Measurements from ENCODE around the gene HSPA9.

Gene HSPA9

DNA sequence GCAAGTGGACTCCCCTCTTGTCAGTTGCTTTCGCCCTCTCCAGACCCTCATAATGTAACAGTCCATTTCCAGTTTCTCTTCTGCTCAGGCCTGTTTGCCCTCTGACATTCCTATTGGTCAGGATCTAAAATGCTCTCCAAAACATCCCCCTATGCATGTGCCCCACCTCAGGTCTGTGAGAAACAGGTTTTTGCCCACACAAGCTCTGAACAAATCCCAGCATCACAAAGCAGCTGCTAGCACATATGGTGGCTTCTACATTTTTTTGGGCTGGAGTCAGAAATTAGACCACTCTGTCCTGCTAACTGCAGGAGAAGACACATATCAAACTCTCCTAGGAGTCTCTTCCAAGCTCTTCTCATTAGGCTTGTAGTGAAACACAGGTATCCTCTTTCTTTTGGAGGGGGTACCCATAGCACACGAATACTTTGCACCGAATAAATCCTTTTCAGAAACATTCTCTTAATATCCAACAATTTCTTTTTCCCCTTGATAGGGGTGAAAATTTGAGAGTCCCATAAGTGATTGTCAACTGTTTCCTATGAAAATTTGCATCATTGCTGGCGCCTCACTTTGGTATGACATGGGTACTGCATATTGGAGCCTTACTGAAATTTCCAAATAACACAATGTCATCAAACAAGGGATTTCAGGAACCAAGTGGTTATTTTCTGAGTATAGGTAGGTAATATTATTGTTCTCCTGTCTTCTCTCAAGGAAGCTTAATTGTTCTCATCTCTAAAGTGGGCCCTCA lies 19.3 kb upstream of the HSPA9 start:
- no peak for DNase-seq

DNA sequence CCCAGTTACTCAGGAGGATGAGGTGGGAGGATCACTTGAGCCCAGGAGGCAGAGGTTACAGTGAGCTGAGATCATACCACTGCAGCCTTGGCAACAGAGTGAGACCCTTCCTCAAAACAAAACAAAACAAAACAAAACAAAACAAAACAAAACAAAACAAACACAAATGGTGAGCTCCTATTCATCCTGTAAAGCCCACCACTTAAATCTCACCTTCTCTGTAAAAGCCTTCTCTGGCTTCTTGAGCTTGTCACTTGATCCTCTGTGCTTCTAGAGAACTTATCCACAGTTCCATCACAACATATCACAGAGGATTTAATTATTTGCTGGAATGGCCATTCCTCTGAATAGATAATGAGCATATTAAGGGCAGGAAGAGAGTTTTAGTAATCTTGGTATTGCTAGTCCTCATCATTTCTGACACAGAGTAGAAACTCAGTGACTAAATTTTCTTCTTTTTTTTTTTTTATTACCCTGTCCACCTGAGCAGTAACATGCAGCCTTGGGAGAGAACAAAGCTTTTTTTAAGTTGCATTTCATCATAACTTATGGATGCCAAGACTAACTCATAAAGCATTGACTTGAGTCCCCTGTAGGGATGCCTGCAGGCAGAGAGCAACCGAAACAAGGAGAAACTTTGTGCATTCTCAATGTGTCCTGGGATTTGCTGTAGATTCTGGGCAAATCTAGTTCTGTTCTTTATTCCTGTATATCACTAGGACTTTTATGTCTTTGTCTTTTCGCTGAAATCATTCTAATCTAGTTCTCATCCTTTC lies 13.0 kb upstream of the HSPA9 start:
- DNase-seq, result no peak

DNA sequence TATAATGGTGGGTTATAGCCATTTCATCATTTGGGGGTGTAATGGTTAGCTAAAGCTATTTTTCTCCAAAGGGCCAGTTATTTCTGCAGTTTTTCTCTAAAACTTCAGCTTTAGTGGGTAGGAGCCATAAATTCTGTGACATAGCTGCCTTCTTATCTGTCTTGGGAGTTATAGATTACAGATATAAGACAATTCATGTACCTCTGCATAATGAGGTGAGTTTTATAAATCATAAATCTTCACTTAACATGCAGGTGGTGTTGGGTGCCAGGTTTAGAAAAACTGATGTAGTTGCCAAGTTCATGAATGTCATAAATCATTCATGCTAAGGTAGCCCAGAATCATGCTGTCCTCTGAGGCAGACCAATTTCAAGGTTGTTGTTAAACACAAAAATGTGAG lies 10.0 kb upstream of the HSPA9 start:
- DNase-seq, result no peak

DNA sequence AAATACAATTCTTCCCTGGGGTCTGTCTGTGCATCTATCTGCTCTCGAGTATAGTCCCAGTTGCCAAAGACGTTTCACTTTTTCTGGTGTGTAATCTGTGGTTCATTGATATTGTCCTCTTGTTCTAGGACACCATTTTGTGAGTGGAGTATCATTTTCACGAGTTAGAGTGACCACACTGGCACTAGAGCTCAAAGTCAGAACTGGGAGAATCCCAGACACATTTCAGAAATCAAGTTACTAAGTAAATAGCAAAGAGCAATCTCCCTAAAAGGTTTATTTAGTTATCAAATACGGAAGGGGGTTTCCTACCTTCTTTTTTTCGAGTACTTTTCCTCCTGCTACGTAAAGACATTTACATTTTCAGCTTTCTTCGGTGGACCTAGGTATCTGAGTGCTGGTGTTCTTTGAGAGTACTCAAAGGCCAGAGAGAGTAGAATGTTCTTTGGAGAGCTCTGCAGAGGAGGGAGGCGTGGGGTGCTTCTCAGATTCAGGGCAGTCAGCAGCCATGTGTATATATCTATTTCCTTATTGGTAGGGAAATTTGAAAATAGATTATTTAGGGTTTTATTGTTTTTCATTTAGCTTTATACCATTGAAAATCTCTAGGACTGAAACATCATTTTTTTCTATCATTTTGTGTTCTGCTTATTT lies 8.9 kb upstream of the HSPA9 start:
- no peak for DNase-seq

DNA sequence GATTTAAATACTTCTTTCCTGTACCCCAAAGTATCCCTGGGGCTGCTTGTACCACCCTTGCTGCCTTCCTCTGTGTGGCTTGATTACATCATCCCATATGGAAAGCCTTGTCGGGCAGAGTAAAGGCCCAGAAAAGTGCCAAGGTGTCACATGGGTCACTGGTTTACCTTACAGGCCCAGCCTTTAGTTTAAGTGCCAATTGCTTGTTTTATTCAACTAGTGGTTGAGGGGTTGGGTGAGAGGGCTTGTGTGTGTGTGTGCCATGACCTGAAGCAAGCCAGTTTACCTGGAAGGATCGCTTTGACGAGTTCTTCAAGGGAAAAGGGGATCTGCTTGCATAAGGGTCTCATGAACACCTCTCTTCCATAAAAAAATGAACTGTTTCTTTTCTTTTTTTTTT lies 7.8 kb upstream of the HSPA9 start:
- DNase-seq, result no peak

DNA sequence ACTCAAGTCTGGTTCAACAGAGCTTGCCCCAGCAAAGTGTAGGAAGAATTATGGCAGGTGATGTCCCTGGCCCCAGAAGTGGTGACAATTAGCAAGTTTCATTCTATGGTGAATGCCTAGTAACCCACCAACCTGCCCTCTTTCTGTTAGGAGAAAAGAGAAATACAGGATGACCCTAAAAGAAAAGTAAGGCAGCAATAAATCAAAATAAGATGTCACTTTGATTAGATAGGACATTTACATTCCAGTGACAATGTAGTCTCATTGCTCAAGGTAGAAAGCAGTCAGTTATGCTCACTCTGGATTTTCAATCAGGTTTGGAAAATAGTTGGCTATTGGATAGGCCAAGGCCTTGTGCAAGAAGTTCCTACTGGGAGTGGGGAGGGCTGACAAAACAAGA lies 5.6 kb upstream of the HSPA9 start:
- no peak for DNase-seq

DNA sequence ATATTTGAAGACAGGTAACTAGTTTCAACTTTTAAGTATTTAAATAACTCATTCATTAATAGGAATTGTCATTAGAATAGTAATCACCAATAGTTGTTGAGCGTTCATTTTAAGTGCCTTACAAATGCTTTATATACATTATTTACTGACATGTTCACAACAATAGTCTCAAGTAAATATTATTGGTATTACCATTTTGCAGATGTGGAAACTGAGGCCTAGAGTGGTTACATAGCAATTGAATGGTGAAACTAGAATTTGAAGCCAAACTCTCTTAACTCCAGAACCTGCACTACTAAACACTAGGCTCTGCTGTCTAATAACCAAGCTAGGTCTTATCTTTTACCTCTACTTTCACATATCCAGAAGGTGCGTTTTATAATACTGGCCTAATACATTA lies 4.8 kb upstream of the HSPA9 start:
- DNase-seq, result no peak

DNA sequence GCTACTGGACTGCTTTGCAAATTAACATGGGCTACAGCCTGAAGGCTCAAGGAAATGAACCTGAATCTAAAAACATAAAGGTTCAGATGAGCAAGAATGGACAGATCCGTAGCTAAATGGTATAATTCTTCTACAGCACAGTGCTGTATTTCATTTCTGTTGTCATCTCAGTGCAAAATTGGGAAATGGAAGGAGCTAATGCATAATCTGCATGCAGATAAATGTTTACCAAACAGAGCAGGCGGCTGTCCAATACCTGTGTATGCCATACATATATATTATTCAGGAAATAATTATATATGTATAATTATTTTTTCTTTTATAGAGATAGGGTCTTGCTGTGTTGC lies 4.3 kb upstream of the HSPA9 start:
- DNase-seq, result no peak

DNA sequence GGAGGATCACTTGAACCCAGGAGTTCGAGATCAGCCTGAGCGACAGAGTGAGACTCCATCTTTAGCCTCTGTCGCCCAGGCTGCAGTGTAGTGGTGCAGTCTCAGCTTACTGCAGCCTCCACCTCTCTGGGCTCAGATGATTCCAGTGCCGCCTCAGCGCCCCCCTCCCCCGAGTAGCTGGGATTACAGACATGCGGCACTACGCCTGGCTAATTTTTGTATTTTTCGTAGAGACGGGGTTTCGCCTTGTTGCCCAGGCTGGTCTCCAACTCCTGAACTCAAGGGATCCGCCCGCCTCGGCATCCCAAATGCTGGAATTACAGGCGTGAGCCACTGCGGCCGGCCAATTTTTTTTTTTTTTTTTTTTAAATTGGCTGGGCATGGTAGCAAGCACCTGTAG lies 2.3 kb upstream of the HSPA9 start:
- no peak for DNase-seq

DNA sequence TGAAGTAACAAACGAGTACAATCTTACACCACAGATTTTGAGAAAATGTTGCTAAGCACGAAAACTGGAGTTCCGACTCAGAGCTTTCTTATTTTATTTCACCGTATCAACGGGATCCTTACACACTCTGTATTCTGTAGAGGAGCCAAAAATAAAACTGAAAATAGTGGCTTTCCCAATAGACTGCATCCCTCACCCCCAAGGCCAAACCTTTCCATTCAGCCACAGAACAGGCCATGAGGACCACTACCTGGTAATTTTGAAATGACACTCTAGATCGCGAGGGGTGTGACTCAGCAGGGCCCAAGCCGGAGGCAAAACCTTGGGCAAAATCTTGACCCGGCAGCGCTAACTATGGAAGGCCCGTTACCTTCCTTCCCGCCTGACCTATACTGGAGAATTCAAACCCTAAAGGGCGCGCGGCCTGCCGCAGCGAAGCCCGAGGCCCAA lies 432 bp downstream of the HSPA9 start:
- no peak for DNase-seq

DNA sequence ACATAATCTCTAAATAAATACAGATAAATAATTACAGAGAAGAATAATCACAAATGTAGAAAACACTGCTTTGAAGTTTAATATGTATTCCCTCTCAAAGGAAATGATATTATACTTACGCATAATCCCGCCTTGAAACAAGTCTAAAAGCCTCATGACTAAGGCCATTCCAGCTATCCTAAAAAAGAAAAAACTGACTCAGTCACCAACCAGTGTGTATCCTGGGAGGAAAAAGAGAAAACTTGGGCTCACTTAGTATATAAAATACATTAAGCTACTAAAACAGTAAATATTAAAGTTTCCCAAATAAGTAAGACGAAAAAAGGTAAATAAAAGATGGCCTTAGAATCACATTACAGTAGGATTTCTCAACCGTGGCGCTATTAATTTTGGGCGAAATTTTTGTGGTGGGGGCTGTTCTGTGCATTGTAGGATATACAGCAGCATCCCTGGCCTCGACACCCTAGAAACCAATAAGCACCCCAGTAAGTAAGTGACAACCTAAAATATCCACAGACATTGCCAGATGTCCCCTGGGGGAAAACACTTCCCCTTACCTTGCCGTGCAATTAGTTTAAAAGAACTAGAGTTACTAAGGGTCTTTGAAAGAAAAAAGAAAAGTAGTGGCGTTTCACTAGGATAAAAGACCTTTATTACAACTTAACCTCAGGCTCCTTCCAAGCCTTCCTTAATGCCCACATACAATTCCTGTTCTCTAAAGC lies 1.1 kb downstream of the HSPA9 start:
- no peak for DNase-seq

DNA sequence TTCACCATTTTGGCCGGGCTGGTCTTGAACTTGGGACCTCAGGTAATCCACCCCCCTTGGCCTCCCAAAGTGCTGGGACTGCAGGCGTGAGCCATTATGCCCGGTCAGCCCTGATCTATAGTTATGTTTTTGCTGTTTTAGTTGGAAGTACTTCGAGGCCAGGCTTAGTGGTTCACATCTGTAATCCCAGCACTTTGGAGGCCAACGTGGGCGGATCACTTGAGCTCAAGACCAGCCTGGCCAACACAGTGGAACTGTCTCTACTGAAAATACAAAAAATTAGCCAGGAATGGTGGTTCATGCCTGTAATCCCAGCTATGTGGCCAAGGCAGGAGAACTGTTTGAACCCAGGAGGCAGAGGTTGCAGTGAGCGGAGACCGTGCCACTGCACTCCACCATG lies 2.0 kb downstream of the HSPA9 start:
- DNase-seq, result no peak

DNA sequence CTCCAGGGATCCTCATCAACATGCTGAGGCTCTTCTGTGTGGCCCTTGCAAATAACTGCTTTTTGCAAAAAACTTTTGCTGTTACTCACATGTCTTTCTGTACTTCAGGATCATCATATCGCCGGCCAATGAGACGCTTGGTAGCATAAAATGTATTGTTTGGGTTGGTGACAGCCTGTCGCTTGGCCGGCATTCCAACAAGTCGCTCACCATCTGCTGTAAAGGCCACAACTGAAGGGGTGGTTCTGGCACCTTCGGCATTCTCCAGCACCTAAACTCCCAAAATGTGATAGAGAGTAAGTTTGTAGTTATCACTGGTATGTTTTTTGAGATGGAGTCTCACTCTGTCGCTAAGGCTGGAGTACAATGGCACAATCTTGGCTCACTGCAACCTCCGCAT lies 4.3 kb downstream of the HSPA9 start:
- no peak for DNase-seq

DNA sequence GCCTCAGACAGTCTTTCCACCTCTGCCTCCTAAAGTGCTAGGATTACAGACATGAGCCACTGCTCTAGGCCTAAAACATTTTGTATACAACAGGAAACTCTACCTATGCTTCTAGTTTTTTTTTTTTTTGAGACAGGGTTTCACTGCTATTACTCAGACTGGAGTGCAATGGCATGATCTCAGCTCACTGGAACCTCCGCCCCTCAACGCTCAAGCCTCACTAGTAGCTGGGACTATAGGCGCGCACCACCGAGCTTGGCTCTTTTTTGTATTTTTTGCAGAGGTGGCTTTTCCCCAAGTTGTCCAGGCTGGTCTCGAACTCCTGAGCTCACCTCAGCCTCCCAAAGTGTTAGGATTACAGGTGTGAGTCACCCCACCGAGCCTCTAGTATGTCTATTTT lies 5.4 kb downstream of the HSPA9 start:
- no peak for DNase-seq

DNA sequence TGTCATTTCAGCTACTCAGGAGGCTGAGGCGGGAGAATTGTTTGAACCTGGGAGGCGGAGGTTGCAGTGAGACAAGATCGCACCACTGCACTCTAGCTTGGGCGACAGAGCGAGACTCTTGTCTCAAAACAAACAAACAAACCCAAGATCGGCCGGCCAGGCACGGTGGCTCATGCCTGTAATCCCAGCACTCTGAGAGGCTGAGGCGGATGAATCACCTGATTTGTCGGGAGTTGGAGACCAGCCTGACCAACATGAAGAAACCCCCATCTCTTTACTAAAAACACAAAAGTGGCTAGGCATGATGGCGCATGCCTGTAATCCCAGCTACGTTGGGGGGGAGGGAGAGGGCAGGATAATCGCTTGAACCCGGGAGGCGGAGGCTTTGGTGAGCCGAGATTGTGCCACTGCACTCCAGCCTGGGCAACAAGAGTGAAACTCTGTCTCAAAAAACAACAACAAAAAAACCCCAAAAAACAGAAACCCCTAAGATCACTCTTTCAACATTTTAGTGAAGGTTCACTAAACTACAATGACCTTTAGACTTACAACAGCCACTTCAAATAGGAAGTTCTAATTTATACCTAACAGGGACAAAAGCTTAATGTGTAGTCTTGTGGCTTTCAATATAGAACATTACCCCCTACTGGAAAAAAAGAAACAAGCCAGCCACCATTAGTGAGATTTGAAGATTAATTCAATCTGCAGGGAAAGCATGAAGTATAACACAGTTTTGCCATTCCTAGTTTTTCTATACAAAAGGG lies 7.0 kb downstream of the HSPA9 start:
- DNase-seq, result no peak

DNA sequence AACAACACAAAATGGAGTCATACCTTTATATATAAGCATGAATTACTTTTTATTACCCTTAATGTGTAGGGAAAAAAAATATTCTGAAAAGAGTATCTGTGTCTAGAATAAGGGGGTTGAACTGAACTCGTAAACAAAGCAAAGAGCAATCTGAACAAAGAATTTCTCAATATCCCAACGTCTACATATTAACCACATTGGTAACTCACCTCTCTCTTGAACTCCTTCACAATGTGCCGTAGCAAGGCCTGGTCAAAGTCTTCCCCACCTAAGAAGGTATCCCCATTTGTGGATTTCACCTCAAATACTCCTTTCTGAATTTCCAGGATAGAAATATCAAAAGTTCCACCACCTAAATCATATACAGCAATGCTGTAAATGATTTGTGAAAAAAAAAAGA lies 8.4 kb downstream of the HSPA9 start:
- no peak for DNase-seq

DNA sequence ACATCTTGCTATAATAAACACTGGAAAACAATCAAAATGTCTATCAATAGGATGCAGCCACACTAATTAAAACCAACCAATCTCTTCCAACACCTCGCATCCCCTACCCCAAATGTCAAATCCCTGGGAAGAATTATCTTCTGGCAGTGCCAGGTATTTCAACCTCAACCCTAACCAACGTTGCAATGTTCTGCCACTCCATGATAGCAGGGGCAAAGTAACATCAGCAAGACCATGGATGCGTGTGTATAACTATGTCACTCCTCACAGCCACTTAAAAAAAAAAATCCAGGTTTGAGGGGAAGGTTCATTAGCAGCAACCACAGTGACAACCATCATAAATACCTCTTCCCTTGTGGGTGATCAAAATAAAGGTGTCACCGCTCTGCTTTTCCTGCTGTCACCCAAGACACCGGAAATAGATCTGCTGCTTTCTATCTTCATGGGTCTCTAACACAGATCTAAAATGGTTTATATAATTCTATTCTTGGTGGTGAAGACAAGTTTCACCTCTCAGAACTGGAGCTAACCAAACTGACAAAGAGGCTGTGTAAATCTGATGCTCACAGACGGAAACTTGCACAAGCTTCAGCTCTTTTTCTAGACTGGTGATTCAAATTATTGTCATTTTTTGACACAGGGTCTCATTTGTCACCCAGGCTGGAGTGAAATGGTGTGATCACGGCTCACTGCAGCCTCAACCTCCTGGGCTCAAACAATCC lies 9.9 kb downstream of the HSPA9 start:
- no peak for DNase-seq

DNA sequence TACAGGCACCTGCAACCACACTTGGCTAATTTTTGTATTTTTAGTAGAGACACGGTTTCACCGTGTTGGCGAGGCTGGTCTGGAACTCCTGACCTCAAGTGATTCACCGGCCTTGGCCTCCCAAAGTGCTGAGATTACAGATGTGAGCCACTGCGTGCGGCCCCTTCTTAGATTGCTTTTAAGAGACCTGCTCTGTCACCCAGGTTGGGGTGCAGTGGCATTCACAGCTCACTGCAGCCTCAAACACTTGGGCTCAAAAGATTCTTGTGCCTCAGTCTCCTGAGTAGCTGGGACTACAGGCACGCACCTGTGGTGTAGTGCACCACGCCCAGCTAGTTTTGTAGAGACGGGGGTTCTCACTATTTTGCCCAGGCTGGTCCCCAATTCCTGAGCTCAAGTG lies 11.0 kb downstream of the HSPA9 start:
- DNase-seq, result no peak

DNA sequence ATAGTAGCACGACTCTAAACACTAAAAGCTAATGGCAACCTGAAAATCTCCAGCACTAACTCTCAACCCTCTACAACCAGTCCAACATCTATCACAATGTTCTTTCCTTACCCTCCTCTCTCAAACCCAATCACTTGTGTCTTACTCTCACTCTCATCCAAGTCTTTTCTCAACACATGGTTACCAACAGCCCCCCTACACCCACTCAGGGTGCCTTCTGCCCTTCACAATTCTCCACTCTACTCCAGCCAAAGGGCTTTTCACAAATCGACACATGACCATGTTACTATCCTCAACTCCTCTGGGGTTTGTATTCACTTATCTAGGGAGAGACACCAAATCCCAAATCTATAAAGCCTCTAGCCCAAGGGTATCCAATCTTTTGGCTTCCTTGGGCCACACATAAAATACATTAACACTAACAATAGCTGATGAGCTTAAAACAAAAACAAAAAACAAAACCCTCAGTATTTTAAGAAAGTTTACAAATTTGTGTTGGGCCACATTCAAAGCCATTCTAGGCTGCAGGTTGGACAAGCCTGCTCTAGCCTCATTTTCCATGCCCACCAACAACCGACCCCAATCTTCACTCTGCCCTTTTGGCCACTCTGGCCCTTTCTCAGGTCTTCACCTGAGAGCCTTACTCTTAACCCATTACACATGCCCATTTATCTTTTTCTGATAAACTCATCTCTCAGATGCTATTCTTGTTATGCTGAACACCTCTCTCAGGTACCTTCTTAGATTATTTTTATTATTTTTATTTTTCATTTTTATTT lies 11.7 kb downstream of the HSPA9 start:
- no peak for DNase-seq

DNA sequence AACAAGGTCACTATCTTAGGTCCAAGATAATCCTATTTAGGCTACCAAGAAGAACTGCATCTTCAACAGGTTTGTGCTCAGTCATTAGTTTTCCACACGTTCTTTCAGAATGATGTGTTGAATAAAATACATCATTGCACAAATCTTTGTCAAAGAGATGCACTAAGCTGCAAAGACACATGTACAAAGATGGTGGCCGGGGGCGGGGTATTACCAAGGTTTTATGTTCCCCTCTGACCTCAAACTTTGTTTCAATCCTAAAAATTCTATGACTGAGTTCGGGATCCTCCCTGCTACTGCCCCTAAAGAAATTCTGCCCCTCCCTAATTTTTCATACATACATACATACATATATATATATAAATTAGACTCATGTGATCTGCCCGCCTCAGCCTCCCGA lies 14.2 kb downstream of the HSPA9 start:
- DNase-seq, result no peak

DNA sequence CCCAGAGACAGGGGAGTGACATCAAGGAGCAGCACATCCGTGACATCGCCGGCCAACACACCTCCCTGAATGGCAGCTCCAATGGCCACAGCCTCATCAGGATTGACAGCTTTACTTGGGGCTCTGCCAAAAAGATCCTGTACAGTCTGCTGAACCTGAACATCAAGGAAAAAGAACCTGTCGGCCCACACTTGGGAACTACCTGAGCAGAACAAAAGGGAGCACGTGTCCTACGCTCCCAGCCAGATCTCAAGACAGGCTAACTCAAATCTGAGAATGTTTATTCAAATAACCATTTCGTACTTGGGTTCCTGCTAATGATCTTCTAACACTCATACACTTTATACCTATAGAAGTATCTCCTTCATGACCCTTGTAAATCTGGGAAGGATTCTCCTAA lies 15.3 kb downstream of the HSPA9 start:
- DNase-seq, result no peak
